Activated effector memory CD4-positive, alpha-beta T cell treated with Interleukin-2 at 50 U/mL for 16 hours (primary cell): ENCODE measurements around the gene CENPM.

Experiments used
- DNase-seq: peaks from one replicate; pipeline ENCODE4 v3.0.0-alpha.2; 2020

CENPM gene

GRCh38 chr22:41929418-41929810 lies 17.5 kb downstream of the CENPM start:
- DNase-seq = no peak

- DNase-seq = no peak
Observed at GRCh38 chr22:41928593-41929417, 18.1 kb downstream of the CENPM start.

- no peak for DNase-seq
Observed at GRCh38 chr22:41927813-41928212, 19.1 kb downstream of the CENPM start.

GRCh38 chr22:41925783-41926460 lies 21.0 kb downstream of the CENPM start:
- DNase-seq = peak; percentile 65

- DNase-seq = no peak
Observed at GRCh38 chr22:41923595-41924276, 23.2 kb downstream of the CENPM start.

GRCh38 chr22:41922940-41923594 lies 23.9 kb downstream of the CENPM start:
- no peak for DNase-seq

GRCh38 chr22:41922328-41922727 lies 24.6 kb downstream of the CENPM start:
- no peak for DNase-seq

- DNase-seq = no peak
Observed at GRCh38 chr22:41920271-41920976, 26.5 kb downstream of the CENPM start.

- no peak for DNase-seq
Observed at GRCh38 chr22:41919357-41920224, 27.4 kb downstream of the CENPM start.

- no peak for DNase-seq
Observed at GRCh38 chr22:41917903-41918791, 28.8 kb downstream of the CENPM start.

GRCh38 chr22:41917375-41917902 lies 29.5 kb downstream of the CENPM start:
- DNase-seq = no peak

GRCh38 chr22:41916745-41917358 lies 30.1 kb downstream of the CENPM start:
- DNase-seq = no peak

- DNase-seq = no peak
Observed at GRCh38 chr22:41915786-41916493, 31.0 kb downstream of the CENPM start.

- DNase-seq = peak; percentile 43
Observed at GRCh38 chr22:41915035-41915785, 31.7 kb downstream of the CENPM start, which contains the start of gene SHISA8. TSS of gene SHISA8 (minus strand) at chr22:41915074. CDS start at chr22:41914667, 407 bp downstream.

GRCh38 chr22:41914611-41915034 lies 32.3 kb downstream of the CENPM start:
- DNase-seq = no peak

GRCh38 chr22:41913842-41914534 lies 33.0 kb downstream of the CENPM start:
- DNase-seq = no peak

- DNase-seq = no peak
Observed at GRCh38 chr22:41913040-41913719, 33.8 kb downstream of the CENPM start.
